Calu3 (cell line): ENCODE data around the gene NAV2. TPM values are rescaled to one million over a fixed set of nuclear protein-coding genes. Genes with fewer than 3 reads are reported as not detected.

ENCODE experiments used
- BruUV-seq: library from RNA; stranded (reverse); fragments of 400-500 nt; replicated peaks from 2 replicates; lab custom pipeline; 2021; lab: Mats Ljungman, UMichigan
- CTCF ChIA-PET: fragments of 300-600 bp; sonication (Branson Sonifier 250); formaldehyde crosslinking; loops from one replicate; lab custom pipeline; 2022; ENCODE audit warnings: antibody characterized with exemption; lab: Charles Lee
- DNase-seq: peaks from one replicate; pipeline ENCODE4 v3.0.0; 2022
- H3K27ac Mint-ChIP-seq: one replicate; pipeline ENCODE4 v1.8.0; 2022; ENCODE audit warnings: mixed read lengths; ENCODE audit not compliant: unreplicated experiment
- H3K27me3 Mint-ChIP-seq: one replicate; pipeline ENCODE4 v1.8.0; 2022; ENCODE audit warnings: mixed read lengths; ENCODE audit not compliant: unreplicated experiment
- H3K36me3 Mint-ChIP-seq: one replicate; pipeline ENCODE4 v1.8.0; 2022; ENCODE audit warnings: mild to moderate bottlenecking, moderate library complexity, mixed read lengths; ENCODE audit not compliant: insufficient read depth, unreplicated experiment
- H3K4me1 Mint-ChIP-seq: one replicate; pipeline ENCODE4 v1.8.0; 2022; ENCODE audit warnings: mild to moderate bottlenecking, low read depth, mixed read lengths; ENCODE audit not compliant: unreplicated experiment
- H3K4me3 Mint-ChIP-seq: one replicate; pipeline ENCODE4 v1.8.0; 2022; ENCODE audit warnings: mild to moderate bottlenecking, low read depth, moderate library complexity, mixed read lengths; ENCODE audit not compliant: unreplicated experiment
- H3K9me3 Mint-ChIP-seq: one replicate; pipeline ENCODE4 v1.8.0; 2022; ENCODE audit warnings: low read depth, mixed read lengths; ENCODE audit not compliant: unreplicated experiment
- CTCF ChIP-seq: fragments of 200-600 bp; IDR thresholded peaks from one replicate; pipeline ENCODE4 v1.8.0; 2022; ENCODE audit warnings: antibody characterized with exemption; ENCODE audit not compliant: unreplicated experiment
- intact Hi-C: fragments of 100-400 bp; cut with micrococcal nuclease; formaldehyde crosslinking; loops from one replicate; pipeline ENCODE4 v1.10.0; 2022; ENCODE audit not compliant: unreplicated experiment
- total RNA-seq: library from RNA; stranded (reverse); gene quantifications from 2 replicates; pipeline ENCODE4 v1.2.3, GENCODE V29; 2022

NAV2 gene
- total RNA-seq, 1 experiment from 2014 or later = 21.4 TPM

GRCh38 chr11:19868871-19869270 is 156.2 kb downstream of the NAV2 start:
- H3K9me3 Mint-ChIP-seq = no peaks in the 10 kb centered on the region
- no peak overlapping the region for H3K4me3 Mint-ChIP-seq
- no peak overlapping the region for H3K27ac Mint-ChIP-seq
- H3K27me3 Mint-ChIP-seq = no peaks in the 10 kb centered on the region
- no peaks in the 10 kb centered on the region for H3K4me1 Mint-ChIP-seq
- no TSS peak for BruUV-seq
- no peaks in the 10 kb centered on the region for H3K36me3 Mint-ChIP-seq
- no peak for DNase-seq
- intact Hi-C loops = no loop called here
- CTCF ChIA-PET = no interaction called here
- TF ChIP-seq CTCF = no peak

DNA sequence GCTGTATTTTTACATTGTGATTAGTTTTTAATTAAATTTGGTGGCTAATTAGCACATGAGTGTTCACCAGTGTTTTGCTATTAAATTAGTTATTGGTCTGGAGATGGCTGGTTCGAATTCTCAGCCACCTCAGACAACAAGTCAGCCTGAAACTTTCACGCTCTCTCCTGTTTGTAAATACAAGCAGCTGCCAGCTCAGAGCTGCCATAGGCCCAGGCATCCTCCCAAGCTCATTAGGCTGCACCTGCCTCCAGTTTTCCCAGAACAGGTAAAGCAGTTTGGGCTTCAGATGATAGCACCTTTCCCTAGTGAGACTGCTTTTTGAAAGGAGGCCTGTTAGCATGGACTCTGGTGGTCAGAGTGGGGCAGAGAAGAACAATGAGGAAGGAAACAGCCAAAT is 156.8 kb downstream of the NAV2 start:
- H3K4me1 Mint-ChIP-seq = no peaks in the 10 kb centered on the region
- DNase-seq = no peak
- intact Hi-C loops = no loop called here
- H3K9me3 Mint-ChIP-seq = no peaks in the 10 kb centered on the region
- CTCF ChIA-PET = no interaction called here
- no peaks in the 10 kb centered on the region for H3K36me3 Mint-ChIP-seq
- BruUV-seq = no TSS peak
- no peak for TF ChIP-seq CTCF
- no peak overlapping the region for H3K4me3 Mint-ChIP-seq
- H3K27me3 Mint-ChIP-seq = no peaks in the 10 kb centered on the region
- no peak overlapping the region for H3K27ac Mint-ChIP-seq

DNA sequence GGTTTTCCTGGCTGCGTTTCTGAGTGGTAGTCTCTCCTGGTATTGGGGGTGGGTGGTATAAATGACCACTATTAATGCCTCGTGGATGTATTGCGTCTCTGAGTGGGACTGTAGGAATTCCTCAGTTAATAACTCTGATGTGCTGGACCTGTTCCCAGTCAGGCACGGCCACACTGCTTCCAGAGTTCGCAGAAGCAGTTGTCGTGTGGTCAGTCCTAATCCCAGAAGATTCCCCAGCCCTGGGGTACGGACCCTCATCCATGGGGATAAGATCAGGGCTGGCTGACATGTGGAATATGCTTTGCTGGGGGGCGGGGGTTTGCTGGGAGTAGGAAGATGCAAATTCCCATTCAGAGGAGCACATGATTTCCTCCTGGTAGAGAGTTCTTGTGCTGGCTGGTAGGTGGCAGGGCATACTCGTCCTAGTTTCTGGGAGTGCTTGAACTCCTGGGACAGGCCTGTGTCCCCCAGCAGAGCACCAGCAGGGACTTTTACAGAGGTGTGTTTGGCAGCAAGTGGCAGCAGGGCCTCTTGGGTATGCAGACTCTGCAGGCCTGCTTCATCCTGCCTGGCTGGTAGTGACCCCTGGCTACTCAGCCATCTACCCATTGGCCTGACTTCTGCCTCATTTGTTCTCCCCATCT is 157.4 kb downstream of the NAV2 start:
- CTCF ChIA-PET = no interaction called here
- TF ChIP-seq CTCF = no peak
- no peak overlapping the region for H3K27ac Mint-ChIP-seq
- H3K4me1 Mint-ChIP-seq = no peaks in the 10 kb centered on the region
- no peak for DNase-seq
- no TSS peak for BruUV-seq
- H3K9me3 Mint-ChIP-seq = no peaks in the 10 kb centered on the region
- intact Hi-C loops = no loop called here
- H3K27me3 Mint-ChIP-seq = no peaks in the 10 kb centered on the region
- no peaks in the 10 kb centered on the region for H3K36me3 Mint-ChIP-seq
- H3K4me3 Mint-ChIP-seq = no peak overlapping the region

GRCh38 chr11:19871531-19871930 is 158.9 kb downstream of the NAV2 start:
- Mint-ChIP-seq H3K4me3 (no peak overlapping the region), H3K4me1 (no peaks in the 10 kb centered on the region), H3K27me3 (no peaks in the 10 kb centered on the region), H3K9me3 (no peaks in the 10 kb centered on the region), H3K36me3 (no peaks in the 10 kb centered on the region), H3K27ac (no peak overlapping the region)
- TF ChIP-seq CTCF = no peak
- intact Hi-C loops = no loop called here
- no TSS peak for BruUV-seq
- DNase-seq = no peak
- CTCF ChIA-PET = interaction anchor here (1.3 kb wide), 1 partner anchor 32 kb away, joined by 3 read pairs; no protein-coding TSS in a partner anchor
